NCI-H2171 treated with DMSO at 0.1 percent for 48 hours (cell line): ENCODE data around the gene EFNA4.

Experiments used
- DNase-seq: peaks from one replicate; lab custom pipeline; 2025; lab: John Stamatoyannopoulos, UW

The EFNA4 gene

DNA sequence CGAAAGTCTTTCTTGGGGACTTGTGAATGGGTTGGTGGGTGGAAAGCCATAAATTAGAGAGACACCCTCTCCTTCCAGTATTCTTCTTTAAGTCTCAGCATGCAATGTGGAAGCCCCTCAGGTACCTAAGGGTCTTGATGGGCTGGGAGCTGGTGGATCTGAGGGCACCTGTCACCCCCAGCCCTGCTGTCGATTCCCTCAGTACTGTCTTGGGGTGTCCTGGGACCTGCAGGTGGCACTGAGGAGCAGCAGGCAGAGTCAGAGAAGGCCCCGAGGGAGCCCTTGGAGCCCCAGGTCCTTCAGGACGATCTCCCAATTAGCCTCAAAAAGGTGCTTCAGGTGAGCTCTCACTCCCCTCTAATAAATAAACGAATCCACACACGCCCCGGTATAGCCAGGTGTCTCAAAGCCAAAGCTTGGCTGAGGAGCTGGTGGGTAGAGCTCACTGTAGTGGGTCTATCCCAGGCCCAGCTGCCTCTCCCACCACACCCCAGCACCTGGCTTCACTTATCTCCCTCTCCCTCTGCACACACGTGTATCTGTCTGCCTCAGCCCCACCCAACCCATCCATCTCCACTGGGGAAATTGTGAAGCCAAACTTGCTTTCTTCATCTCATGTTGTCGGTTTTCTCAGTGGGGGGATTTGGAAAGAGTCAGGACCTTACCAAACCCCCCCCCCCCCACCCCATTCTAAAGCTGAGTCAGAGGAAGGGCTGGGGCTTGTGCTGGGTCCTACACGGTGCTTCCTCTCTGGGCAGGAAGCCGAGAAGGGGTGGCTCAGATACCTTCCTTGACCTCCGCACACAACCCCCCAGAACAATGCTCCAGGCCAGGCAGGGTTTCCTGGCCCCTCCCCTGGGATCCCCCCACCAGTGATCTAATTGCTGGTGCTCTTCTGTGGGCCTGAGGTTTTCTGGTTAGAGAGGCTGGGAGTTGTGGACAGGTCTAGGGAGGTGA lies 10.8 kb upstream of the EFNA4 start:
- peak; percentile 68 for DNase-seq

DNA sequence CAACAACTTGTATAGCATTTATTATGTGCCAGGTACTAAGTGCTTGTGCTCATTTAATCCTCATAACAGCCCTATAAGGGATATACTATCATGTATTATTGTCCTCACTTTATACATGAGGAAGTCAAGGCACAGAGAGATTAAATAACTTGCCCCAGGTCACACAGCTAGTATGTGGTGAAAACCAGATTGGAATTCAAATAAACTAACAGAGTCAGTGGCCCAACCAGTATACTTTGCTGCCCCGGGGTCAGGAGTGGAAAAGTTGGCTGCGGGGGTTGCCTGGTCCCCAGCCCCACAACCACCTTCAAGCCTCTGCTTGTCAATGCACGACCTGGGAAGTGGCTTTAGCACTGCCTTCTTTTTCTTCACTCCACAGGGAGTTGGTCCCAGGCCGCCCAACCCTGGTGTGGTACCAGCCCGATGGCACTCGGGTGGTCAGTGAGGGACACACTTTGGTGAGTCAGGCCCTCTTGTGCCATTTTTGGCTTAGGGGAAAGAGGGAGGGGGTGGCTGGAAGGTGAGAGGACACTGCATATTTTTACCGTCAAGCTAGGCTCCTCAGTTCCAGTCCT lies 9.9 kb upstream of the EFNA4 start:
- DNase-seq = no peak

DNA sequence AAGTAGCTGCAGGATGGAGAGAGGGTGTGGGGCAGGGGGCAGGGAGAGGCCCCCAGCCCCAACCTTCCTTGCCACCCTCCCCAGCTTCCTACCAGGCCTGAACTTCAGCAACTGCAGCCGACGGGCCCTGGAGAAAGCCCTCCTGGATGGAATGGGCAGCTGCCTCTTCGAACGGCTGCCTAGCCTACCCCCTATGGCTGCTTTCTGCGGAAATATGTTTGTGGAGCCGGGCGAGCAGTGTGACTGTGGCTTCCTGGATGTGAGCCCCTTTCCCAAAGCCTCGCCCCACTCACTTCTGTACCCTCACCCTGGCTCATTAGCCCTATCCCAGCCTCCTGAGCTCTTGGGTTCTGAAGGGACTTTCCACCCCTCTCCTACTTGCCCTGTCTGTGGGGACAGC lies 6.4 kb upstream of the EFNA4 start:
- no peak for DNase-seq

DNA sequence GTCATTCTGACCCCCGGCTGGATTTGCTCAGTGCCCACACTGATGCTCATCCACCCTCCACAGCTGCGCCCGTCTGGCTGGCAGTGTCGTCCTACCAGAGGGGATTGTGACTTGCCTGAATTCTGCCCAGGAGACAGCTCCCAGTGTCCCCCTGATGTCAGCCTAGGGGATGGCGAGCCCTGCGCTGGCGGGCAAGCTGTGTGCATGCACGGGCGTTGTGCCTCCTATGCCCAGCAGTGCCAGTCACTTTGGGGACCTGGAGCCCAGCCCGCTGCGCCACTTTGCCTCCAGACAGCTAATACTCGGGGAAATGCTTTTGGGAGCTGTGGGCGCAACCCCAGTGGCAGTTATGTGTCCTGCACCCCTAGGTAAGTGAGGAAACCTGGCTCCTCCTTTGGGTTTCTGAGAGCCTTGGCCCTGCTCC lies 5.7 kb upstream of the EFNA4 start:
- DNase-seq = no peak

GRCh38 chr1:155060736-155061135 lies 2.8 kb upstream of the EFNA4 start:
- no peak for DNase-seq

GRCh38 chr1:155061381-155062150 lies 2.0 kb upstream of the EFNA4 start:
- DNase-seq = peak; percentile 88

DNA sequence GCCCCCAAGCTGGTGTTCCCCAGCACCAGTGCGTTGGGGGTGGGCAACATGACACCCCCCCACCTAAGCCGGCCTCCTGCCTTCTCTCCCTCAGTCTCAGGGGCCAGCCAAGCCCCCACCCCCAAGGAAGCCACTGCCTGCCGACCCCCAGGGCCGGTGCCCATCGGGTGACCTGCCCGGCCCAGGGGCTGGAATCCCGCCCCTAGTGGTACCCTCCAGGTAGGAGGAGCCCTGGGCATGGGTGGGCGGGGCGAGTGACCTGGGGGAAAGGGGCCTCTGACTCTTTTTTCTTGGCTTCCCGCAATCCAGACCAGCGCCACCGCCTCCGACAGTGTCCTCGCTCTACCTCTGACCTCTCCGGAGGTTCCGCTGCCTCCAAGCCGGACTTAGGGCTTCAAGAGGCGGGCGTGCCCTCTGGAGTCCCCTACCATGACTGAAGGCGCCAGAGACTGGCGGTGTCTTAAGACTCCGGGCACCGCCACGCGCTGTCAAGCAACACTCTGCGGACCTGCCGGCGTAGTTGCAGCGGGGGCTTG lies 1.3 kb upstream of the EFNA4 start:
- no peak for DNase-seq

- peak; percentile 60 for DNase-seq
Measured at GRCh38 chr1:155062702-155063411, 683 bp upstream of the EFNA4 start.

- peak; percentile 40 for DNase-seq
Measured at GRCh38 chr1:155064111-155064831, 731 bp downstream of the EFNA4 start.

GRCh38 chr1:155064832-155065429 lies 1.4 kb downstream of the EFNA4 start:
- DNase-seq = no peak

GRCh38 chr1:155066777-155067176 lies 3.2 kb downstream of the EFNA4 start:
- no peak for DNase-seq

GRCh38 chr1:155068599-155068998 lies 5.1 kb downstream of the EFNA4 start:
- no peak for DNase-seq

DNA sequence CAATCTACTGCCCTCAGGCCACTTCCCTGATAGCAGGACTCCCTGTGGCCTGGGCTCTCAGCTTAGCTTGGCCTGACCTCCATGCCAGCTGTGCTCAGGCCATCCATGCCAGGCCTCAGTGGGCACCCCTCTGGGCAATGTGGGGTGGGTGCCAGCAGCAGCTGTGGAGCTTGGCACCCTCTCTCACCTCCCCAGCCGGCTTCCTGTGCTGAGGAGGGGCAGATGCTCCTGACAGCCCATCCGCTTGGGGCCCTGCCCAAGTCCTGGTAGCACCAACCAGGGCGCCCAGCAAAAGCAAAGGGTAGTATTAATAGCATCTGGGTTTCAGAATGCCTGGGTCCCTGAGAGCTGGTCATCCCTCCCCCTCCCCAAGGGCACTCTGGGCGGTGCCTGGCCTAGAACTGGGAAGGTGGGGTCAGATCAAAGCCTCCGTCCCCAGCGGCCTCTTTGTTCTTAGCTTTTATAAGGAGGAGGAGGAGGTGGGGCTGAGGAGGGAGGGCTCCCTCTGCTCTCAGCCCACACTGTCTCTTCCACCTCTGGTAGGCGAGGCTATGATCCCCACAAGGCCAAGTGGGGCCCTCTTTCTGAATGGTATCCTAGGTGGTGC lies 6.1 kb downstream of the EFNA4 start:
- DNase-seq = peak; percentile 67

DNA sequence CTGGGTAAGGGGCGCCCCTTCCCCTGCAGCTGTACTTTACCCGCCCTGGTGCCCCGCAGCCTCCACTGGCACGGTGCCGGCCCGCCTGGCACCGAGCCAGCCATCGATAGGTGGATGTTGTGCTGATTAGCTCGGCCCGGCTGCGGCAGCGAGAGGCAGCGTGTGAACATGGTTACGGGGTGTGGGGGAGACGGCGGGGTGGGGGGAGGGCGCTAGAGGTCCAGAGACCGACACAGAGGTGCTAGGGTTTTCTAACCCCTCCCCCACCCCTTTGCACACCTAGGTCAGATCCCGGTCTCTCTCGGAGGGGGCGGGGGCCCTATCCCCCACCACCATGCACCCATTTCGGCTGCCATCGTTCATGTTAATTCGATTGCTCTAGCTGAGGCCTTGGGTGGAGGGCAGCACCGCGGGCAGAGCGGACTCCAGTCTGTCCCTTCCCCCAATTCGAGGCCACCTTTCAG lies 6.7 kb downstream of the EFNA4 start:
- no peak for DNase-seq

GRCh38 chr1:155070721-155071569 lies 7.4 kb downstream of the EFNA4 start:
- peak; percentile 43 for DNase-seq

GRCh38 chr1:155071701-155072100 lies 8.2 kb downstream of the EFNA4 start:
- no peak for DNase-seq

DNA sequence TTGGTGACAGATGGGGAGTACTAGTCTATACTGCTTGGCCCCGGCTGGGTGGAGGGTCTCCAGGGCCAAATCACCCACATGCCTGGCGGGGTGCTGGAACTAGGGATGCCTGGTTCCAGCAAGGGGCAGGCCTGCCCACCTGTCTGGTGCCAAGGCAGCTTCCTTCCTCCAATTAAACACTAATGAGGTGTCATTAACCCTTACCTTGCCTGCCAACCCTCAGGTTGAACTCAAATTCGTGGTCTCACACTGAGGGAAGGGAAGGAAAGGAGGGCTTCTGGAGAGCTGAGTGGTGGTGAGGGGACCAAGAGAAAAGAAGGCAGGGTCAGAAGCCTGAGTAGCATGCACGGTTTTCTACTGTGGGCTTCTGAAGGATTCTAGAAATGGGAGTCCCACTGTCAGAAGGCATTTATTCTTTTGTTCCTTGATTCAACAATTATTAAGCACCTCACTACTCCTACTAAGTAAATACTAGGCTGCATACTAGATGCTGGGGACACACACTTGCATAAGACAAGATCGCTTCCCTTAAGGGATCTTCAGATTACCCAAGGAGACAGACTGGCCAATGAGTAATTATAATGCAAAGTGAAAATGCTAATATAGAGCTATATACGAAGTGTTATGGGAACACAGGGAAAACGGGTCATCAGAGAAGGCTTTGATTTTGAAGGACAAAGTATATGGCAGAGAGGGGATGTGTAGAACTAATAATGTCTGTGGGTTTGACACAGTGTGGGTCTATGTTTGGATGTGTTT lies 9.2 kb downstream of the EFNA4 start:
- DNase-seq = peak; percentile 9
